GM18861 (cell line): ENCODE data around the gene SLC6A19.
"Not testable (repeated sequence)": the region's sequence is repeated elsewhere in the genome, so short reads cannot be mapped to it uniquely, and the experiment has no call there.

Source experiments
- ATAC-seq: cut with Tn5 transposase; IDR thresholded peaks from one replicate; pipeline ENCODE4 v1.9.1; 2021; ENCODE audit not compliant: unreplicated experiment

SLC6A19 gene

DNA sequence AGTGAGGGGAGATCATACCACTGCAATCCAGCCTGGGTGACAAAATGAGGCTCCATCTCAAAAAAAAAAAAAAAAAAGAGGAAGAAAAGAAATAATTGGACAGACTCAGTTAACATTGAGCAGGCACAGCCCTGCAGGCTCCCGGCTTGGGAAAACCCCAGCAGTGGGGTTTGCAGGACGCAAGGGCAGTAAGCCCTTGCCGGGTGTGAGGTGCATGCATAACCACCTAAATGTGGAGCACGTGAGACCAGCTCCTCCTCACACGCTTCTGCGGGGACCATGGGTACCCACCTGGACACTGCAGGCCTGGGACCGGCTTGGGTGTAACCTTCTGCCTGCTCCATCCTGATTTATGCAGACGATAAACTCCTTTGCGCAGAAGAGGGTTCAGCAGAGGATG lies 19.0 kb downstream of the SLC6A19 start:
- ATAC-seq = no peak

DNA sequence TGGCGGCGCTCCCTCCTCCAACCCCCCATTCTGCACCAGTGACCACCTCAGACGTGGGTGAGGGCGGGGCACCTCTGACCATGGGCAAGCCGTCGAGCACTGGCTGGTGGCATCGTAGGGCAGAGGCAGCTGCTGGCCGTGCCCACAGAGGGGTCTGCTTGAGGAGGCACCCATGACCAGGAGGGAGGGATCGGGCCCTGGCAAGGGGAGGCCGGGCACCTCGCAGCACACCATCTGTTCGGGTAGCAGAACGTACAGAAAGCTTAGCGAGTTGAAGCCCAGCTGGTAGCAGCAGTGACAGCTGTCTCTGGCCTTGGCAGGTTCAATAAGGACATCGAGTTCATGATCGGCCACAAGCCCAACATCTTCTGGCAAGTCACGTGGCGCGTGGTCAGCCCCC lies 19.4 kb downstream of the SLC6A19 start:
- ATAC-seq = no peak

DNA sequence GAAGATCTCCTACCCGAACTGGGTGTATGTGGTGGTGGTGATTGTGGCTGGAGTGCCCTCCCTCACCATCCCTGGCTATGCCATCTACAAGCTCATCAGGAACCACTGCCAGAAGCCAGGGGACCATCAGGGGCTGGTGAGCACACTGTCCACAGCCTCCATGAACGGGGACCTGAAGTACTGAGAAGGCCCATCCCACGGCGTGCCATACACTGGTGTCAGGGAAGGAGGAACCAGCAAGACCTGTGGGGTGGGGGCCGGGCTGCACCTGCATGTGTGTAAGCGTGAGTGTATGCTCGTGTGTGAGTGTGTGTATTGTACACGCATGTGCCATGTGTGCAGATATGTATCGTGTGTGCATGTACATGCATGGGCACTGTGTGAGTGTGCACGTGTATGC lies 20.3 kb downstream of the SLC6A19 start:
- ATAC-seq = no peak

DNA sequence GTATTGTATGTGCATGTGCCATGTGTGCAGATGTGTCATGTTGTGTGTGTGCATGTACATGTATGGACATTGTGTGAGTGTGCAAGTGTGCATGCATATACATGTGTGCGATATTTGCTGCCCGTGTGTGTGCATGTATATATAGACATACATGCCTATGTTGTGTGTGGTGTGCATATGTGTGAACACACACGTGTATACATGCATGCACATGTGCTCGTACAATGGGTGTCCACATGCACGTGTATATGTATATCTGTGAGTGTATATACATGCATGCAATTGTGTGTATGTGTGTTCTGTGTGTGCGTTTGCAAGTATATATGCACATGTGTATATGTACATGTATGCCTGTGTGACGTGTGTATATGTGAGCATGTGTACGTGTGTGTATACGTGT lies 20.8 kb downstream of the SLC6A19 start:
- no peak for ATAC-seq

DNA sequence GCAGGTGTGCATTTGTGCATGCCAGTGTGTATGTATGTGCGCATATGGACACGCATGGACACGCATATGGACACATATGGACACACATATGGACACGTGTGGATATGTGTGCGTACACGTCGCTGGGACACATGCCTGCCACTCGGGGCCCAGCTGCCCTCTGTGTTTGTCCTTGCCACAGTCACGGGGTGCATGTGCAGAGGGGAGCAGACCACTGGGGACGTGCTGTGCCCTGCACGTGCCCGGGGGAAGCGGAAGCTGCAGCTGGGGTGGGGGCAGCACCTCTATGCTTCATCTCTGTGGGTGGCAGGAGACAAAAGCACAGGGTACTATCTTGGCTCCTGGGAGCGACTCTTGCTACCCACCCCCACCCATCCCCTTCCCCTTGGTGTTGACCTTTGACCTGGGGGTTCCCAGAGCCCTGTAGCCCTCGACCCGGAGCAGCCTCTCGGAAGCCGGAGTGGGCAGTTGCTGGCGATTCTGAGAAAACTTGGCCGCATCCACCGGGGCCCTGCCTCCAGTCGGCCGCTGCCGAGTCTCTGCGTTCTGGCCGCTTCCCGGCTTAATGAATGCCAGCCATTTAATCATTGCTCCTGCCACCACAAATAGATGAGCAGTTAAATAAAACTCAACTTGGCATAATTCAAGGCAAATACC lies 21.4 kb downstream of the SLC6A19 start:
- ATAC-seq = no peak

DNA sequence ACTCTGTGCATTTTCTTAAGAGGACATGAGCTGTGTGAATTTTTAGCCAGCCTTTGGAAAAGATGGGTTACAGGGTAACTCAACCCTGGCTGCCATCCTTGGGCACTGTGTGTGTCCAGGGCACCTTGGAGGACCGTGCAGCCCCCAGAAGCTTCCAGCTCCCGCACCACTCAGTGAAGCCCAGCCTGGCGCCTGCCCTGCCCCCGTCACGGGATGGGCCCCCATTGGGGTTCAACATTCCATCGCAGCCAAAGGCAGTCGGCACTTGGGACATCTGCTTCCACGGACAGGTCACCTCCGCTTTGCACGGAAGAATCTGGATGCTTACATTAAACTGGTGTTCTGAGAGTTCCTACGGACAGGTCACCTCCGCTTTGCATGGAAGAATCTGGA lies 21.9 kb downstream of the SLC6A19 start:
- ATAC-seq = no peak

DNA sequence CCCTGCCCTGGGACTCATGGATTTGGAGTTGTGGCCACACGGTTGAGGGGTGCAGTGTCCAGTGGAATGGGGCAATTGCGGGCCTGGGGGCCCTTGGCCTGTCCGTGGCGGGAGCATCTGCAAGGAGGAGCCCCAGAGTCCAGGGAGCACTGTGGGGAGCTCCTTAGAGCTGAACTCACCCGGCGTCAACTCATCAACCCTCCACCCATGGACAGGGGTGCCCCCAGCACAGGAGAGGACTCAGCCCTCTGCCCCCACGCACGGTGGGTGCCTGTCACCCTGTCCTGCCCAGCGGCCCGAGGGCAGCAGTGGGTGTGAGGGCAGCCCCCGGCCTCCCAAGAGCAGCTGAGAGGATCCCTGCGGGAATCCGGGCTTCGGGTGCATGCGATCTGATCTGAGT lies 23.2 kb downstream of the SLC6A19 start:
- ATAC-seq = no peak

DNA sequence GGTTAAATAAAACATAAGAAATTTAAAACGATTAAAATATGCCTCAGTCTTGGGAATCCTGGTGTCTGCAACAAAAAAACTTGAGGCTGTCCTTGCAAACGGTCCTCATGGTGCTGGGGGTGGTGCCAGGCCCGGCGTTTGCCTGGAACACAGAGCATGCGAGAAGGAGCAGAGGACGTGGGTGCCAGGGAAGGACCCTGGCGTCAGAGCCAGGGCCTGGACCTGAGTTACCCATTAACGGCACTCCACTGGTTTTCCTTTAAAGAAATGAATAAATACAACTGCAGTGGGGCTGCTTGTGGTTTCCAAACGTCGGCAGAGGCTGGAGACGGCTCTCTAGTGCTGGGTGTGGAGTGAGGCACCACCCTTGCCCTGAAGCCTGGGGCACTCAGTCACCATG lies 23.7 kb downstream of the SLC6A19 start, which contains the start of gene SLC6A18:
TSS of gene SLC6A18 (plus strand) at position 301 of the 400 bp plus-strand sequence. CDS start at position 398, 97 bp downstream.
- ATAC-seq = no peak

DNA sequence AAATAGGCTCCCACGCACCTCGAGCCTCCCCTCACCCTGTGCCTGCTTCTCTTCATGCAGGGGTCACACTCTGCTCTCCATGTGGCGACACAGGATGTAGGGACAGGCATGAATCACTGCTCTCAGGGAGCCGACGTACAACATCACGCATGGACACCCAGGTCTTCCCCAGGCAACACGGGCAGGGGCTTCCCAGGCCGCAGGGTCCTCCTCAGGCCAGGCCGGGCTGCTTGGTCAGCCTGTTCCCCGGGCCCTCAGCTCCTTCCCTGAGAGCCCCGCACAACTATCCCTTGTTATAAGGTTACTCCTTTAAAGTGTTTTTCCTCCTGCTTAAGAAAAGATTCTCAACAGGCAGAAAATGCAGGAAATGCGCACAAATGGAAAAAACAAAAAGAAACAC lies 24.8 kb downstream of the SLC6A19 start:
- ATAC-seq = no peak

DNA sequence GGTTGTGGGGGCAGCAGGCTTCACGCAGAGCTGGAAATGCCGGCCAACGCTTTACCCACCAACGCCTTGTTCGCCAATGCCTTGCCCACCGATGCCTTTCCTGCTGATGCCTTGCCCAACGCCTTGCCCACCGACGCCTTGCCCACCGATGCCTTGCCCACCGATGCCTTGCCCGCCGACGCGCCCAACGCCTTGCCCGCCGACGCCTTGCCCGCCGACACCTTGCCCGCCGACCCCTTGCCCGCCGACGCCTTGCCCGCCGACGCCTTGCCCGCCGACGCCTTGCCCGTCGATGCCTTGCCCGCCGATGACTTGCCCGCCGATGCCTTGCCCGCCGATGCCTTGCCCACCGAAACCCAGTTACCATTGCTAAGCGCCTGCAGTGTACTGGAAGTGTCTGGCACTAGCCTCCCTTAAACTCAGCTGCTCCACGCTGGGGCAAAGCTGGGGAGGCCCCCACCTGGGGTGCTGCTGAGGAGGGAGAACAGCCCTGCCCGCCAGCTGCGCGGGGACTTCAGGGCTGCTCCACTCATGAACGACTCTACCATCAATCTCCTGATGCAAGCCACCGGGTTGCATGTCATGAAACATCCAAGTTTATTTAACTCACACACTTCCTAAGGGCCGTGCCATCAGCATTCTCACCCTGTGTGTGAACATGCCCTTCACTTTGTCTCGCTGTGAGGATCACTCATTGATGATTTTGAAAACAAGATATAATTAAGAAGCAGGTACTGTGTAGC lies 25.6 kb downstream of the SLC6A19 start:
- no peak for ATAC-seq

DNA sequence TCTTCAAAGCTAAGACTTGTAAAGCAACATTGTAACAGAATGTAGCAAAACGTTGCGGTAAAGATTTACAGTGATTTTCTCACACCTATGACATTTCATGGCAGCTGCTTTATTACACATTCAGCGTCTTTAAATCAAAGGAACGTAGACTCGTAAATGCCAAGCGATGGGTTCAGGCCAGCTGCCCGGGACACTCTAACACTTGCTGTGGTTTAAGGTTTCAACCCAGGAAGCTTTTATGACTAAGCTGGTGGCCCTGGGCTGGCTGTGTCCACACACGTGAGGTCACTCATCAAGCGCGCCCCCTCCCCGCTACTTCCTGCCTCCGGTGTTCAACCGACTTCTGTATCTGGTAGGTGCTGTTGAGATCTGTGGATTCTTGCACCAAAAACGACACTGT lies 26.3 kb downstream of the SLC6A19 start:
- no peak for ATAC-seq

DNA sequence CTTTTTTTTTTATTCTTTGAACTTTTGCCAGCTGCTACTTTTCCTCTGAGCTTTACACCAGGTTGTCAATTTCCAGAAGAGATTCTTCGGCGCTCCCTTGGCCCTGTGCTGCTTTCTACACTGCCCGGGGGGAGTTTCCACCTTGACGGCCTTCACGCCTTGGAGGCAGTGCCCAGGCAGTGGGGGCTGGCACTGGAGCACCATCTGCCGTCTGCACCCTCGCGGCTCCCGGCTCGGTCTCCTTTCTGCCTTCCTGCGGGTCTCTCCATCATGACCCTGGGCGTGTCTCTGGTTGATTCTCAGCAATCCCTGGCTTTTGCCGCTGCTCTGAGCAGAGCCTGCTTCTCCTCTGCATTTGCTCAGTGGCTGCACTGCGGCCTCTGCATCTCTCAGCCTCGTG lies 26.7 kb downstream of the SLC6A19 start:
- no peak for ATAC-seq

DNA sequence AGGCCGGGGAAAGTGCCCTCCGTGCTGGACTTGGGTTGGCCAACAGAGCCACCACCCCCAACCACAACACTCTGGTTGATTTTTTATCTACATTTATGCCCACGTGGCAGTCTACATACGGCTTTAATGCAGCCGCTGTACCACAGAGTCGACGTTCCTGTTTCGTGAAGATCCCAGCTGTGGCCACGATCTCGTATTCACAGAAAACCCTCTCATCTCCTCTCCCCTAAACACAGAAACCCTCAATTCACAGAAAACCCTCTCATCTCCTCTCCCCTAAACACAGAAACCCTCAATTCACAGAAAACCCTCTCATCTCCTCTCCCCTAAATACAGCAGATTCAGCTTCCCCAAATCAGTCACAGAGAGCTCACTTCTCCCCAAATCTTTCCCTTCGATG lies 27.6 kb downstream of the SLC6A19 start:
- ATAC-seq = not testable (repeated sequence)

DNA sequence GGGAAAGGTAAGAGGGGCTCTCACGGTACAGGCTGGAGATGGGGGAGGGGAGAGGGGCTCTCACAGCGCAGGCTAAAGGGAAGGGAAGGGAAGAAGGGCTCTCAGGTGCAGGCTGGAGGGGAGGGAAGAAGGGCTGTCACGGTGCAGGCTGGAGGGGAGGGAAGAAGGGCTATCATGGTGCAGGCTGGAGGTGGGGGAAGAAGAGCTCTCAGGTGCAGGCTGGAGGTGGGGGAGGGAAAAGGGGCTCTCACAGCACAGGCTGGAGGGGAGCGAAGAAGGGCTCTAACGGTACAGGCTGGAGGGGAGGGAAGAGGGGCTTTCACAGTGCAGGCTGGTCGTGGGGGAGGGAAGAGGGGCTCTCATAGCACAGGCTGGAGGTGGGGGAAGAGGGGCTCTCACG lies 28.4 kb downstream of the SLC6A19 start:
- ATAC-seq = no peak

DNA sequence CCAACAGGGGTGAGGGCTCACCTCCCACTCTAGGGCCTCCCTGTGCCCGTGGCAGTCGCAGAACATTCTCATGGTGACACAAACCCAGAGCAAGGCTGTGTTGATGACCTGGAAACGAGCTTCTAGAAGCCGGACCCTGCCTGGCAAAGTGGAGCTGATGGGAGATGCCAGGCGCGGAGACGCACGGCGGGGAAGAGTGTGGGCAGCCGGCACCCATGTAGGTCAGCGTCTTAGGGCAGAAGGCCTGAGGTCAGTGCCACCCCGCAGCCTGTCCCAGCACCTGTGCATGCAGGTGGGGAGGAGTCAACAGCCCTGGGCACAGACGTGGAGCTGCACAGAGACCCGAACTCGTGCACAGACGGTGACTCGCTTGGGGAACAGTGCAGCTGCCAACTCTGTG lies 29.2 kb downstream of the SLC6A19 start:
- ATAC-seq = no peak

DNA sequence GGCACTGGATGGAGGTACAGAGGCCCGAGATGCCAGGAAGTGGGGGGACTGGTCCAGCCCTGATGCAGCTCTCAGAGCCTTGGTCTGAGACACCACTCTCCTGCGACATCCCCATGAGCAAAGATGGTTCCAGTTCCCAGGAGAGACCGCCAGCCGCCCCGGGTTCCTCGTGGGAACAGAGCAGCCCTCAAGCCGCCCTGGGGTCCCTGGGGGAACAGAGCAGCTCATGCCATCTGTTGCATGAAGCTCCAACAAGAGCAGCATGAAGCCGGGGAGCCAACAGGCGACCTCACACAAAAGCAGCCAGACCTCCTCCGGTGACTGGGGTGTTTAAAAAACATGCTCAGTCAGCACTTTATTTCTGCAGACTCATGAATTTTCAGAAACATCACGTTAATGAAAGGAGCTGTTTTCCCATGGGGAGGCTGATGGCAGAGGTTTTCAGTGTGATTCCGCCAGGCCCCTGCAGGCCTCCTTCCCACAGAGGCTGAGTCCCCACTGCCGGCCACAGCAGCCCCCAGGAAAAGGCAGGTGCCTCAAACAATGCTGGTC lies 30.0 kb downstream of the SLC6A19 start:
- no peak for ATAC-seq

DNA sequence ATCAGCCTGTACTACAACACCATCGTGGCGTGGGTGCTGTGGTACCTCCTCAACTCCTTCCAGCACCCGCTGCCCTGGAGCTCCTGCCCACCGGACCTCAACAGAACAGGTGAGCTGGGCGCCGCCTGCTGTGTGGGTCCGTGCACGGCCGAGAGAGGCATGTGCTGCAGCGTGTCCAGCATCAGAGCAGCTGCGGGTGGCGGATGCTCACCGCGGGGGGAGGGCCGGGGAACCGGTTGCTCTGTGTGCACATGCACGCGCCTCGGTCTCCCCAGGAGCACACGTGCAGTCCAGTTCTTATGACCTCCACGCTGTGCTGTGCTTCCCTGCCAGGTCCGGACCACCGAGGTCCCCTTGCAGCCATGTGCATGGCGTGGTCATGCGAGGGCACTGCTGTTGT lies 31.4 kb downstream of the SLC6A19 start:
- no peak for ATAC-seq

DNA sequence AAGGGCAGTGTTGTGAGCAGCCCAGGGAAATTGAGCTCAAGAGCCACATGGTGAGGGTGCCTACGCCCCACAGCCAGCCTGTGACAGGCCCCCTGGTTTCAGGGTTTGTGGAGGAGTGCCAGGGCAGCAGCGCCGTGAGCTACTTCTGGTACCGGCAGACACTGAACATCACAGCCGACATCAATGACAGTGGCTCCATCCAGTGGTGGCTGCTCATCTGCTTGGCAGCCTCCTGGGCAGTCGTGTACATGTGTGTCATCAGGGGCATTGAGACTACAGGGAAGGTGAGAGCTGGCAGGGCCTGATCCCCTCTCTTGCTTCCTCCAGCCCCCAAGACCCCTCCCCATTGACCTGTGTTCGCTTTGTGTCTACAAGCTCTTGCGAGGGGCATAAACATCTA lies 34.0 kb downstream of the SLC6A19 start:
- ATAC-seq = no peak

DNA sequence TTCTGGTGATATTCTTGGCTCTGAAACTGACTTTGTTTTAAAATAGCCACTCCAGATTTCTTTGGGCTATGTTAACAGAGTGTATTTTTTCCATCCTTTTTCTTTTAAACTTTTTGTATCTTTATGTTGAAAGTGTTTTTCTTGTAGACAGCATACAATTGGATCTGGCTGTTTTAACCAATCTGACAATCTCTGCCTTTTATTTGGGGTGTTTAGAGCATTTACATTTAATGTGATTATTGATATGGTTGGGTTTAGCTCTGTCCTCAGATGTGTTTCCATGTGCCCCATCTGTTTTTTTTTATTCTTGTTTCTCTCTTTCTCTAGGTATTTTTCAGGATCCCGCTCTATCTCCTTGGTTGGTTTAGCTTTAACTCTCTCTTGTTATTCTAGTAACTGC lies 34.4 kb downstream of the SLC6A19 start:
- no peak for ATAC-seq

DNA sequence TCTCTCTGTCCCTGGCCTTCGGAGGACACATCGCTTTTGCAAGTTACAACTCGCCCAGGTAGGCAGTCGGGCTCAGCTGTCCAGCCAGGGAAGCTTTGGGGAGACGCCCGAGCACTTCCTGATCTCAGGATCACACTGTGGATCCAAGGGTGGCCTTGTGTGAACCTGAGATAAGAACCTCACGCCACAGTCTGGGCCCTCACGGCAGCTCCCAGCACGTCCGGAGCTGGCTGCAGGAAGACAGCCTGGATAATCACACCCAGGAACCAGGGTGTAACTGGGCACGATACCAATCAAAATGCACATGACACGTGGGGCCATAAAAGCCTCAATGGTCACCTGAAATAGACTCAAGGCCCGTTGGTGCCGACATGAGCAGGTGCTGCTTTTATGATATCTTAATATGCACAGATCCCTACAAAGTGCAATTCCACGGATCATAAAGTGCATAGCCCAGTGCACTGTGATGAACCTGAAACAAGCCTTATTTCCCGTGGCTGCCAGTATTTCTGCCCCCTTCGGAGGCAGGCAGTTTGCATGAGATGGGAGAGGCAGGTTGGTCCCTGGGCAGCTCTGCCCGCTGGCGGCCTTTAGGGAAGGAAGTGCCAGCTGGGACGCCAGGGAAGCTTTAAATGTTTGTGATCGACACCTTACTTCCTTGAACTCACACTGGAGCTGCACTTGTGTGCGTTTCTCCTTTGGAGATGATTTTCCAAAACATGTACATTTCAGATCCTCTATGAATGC lies 38.3 kb downstream of the SLC6A19 start:
- ATAC-seq = no peak

DNA sequence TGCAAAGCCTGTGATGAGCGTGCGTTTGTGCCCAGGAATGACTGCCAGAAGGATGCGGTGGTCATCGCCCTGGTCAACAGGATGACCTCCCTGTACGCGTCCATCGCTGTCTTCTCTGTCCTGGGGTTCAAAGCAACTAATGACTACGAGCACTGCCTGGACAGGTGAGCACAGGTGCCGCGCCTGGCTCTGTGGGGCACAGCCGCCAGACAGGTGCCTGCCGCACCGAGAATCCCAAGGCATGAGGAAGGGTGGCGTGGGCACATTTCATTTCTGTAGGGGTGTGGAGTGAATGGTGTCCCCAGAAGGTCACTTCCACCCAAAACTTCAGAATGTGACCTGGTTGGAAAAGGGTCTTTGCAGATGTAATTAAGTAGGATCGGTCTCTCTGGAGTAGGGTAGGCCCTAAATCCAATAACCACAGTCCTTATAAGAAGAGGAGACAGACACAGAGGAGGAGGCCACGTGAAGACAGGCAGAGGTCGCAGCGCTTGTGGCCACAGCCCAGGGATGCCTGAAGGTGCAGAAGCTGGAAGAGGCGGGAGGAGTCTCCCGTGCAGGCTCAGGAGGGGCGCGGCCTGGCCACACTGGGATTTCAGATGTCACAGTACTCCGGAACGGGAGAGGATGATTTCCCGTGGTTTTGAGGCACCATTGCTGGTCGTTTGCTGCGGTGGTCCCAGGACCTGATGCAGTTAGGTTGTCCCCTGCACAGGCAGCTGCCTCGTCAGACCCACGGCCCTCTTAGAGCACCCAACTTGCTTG lies 39.3 kb downstream of the SLC6A19 start:
- ATAC-seq = no peak
